ENCODE results near the gene KTN1.

KTN1 gene

GRCh38 chr14:55645845-55646832 is 66.1 kb downstream of the KTN1 start:
- no peaks in the 10 kb centered on the region for H3K4me1 ChIP-seq (ENCODE audit: insufficient read depth, low read length, severe bottlenecking)
- no peak overlapping the region for H2AFZ ChIP-seq (ENCODE audit: low read length)
- no peak overlapping the region for H3K27ac ChIP-seq (ENCODE audit: low read depth, low read length, poor library complexity, severe bottlenecking)
- peaks cover 65% of the 10 kb centered on the region for H3K36me3 ChIP-seq (ENCODE audit: insufficient read depth, low read length)
- no peaks in the 10 kb centered on the region for H3K9me2 ChIP-seq (ENCODE audit: low read depth, low read length)
- no peak overlapping the region for H3K4me3 ChIP-seq (ENCODE audit: low read depth, low read length, poor library complexity, severe bottlenecking)
- no peaks in the 10 kb centered on the region for H3K27me3 ChIP-seq (ENCODE audit: insufficient read depth, low read length)
- no peaks in the 10 kb centered on the region for H3F3A ChIP-seq (ENCODE audit: insufficient read depth, low read length)
- H4K20me1 ChIP-seq (ENCODE audit: insufficient read depth, low read length), result no peaks in the 10 kb centered on the region
- no peak overlapping the region for H3K4me2 ChIP-seq (ENCODE audit: low read length)
- H3K9ac ChIP-seq (ENCODE audit: low read length), result no peak overlapping the region
- no peaks in the 10 kb centered on the region for H3K9me3 ChIP-seq (ENCODE audit: low read length)
- H3K79me2 ChIP-seq (ENCODE audit: insufficient read depth, low read length), result no peaks in the 10 kb centered on the region
- no peak for TF ChIP-seq EZH2 (IDR thresholded peaks at IDR 0.05; ENCODE audit: borderline replicate concordance, low read length)
- TF ChIP-seq, protein P1, sequence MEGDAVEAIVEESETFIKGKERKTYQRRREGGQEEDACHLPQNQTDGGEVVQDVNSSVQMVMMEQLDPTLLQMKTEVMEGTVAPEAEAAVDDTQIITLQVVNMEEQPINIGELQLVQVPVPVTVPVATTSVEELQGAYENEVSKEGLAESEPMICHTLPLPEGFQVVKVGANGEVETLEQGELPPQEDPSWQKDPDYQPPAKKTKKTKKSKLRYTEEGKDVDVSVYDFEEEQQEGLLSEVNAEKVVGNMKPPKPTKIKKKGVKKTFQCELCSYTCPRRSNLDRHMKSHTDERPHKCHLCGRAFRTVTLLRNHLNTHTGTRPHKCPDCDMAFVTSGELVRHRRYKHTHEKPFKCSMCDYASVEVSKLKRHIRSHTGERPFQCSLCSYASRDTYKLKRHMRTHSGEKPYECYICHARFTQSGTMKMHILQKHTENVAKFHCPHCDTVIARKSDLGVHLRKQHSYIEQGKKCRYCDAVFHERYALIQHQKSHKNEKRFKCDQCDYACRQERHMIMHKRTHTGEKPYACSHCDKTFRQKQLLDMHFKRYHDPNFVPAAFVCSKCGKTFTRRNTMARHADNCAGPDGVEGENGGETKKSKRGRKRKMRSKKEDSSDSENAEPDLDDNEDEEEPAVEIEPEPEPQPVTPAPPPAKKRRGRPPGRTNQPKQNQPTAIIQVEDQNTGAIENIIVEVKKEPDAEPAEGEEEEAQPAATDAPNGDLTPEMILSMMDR (IDR thresholded peaks at IDR 0.05; ENCODE audit: low read length), result no peak

- Histone ChIP-seq H3K27ac (ENCODE audit: low read depth, low read length, poor library complexity, severe bottlenecking) (no peak overlapping the region), H3K79me2 (ENCODE audit: insufficient read depth, low read length) (no peaks in the 10 kb centered on the region), H3K9ac (ENCODE audit: low read length) (no peak overlapping the region), H3K9me3 (ENCODE audit: low read length) (no peaks in the 10 kb centered on the region), H3K27me3 (ENCODE audit: insufficient read depth, low read length) (no peaks in the 10 kb centered on the region), H3K4me1 (ENCODE audit: insufficient read depth, low read length, severe bottlenecking) (no peaks in the 10 kb centered on the region), H2AFZ (ENCODE audit: low read length) (no peak overlapping the region), H3K4me3 (ENCODE audit: low read depth, low read length, poor library complexity, severe bottlenecking) (no peak overlapping the region), H3K4me2 (ENCODE audit: low read length) (no peak overlapping the region), H4K20me1 (ENCODE audit: insufficient read depth, low read length) (no peaks in the 10 kb centered on the region), H3K36me3 (ENCODE audit: insufficient read depth, low read length) (peaks cover 70% of the 10 kb centered on the region), H3K9me2 (ENCODE audit: low read depth, low read length) (no peaks in the 10 kb centered on the region), H3F3A (ENCODE audit: insufficient read depth, low read length) (no peaks in the 10 kb centered on the region)
- TF ChIP-seq EZH2 (IDR thresholded peaks at IDR 0.05; ENCODE audit: borderline replicate concordance, low read length), result no peak
- TF ChIP-seq, protein P1 (IDR thresholded peaks at IDR 0.05; ENCODE audit: low read length), result no peak
These were observed 71.0 kb downstream of the KTN1 start for GRCh38 chr14:55650992-55651391.

DNA sequence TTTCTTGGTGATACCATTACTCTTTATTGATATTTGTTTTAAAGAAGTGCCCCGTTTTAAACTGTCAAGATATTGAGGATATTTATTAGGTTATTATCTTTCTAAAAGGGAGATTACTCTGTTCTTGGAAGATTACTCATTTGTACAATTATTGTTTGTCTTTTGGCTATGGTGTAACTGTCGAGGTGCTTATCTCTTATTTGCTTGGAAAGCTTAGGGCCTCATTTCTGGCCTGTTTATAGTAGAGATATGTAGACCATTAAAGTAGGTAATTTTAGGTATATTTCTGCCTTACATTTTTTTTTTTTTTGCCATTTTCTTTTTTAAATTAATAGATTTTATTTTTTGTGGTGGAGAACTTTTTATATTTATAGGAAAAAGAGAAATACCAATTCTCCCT is 74.2 kb downstream of the KTN1 start:
- no peaks in the 10 kb centered on the region for H3K27me3 ChIP-seq (ENCODE audit: insufficient read depth, low read length)
- H3F3A ChIP-seq (ENCODE audit: insufficient read depth, low read length), result no peaks in the 10 kb centered on the region
- H2AFZ ChIP-seq (ENCODE audit: low read length), result no peak overlapping the region
- no peaks in the 10 kb centered on the region for H3K9me3 ChIP-seq (ENCODE audit: low read length)
- H4K20me1 ChIP-seq (ENCODE audit: insufficient read depth, low read length), result no peaks in the 10 kb centered on the region
- peaks cover 71% of the 10 kb centered on the region for H3K36me3 ChIP-seq (ENCODE audit: insufficient read depth, low read length)
- H3K4me1 ChIP-seq (ENCODE audit: insufficient read depth, low read length, severe bottlenecking), result no peaks in the 10 kb centered on the region
- no peak for TF ChIP-seq EZH2 (IDR thresholded peaks at IDR 0.05; ENCODE audit: borderline replicate concordance, low read length)
- TF ChIP-seq, protein P1 (IDR thresholded peaks at IDR 0.05; ENCODE audit: low read length), result no peak
- H3K9me2 ChIP-seq (ENCODE audit: low read depth, low read length), result no peaks in the 10 kb centered on the region
- no peak overlapping the region for H3K4me3 ChIP-seq (ENCODE audit: low read depth, low read length, poor library complexity, severe bottlenecking)
- no peaks in the 10 kb centered on the region for H3K79me2 ChIP-seq (ENCODE audit: insufficient read depth, low read length)
- no peak overlapping the region for H3K27ac ChIP-seq (ENCODE audit: low read depth, low read length, poor library complexity, severe bottlenecking)
- H3K4me2 ChIP-seq (ENCODE audit: low read length), result no peak overlapping the region
- no peak overlapping the region for H3K9ac ChIP-seq (ENCODE audit: low read length)

Measured in OCI-LY1 (cell line).